Thymus (tissue), 11 donors: ENCODE results near the gene B3GALT5. TPM values are rescaled to one million over a fixed set of nuclear protein-coding genes. Genes with fewer than 3 reads are reported as not detected.

Source experiments
- DNase-seq, 9 donors: peaks; one replicate each; pipeline ENCODE4 v3.0.0-alpha.2; 2013; ENCODE audit warnings: low spot score in 9 of 9, low read depth in 6 of 9, missing footprints in 1 of 9
- H3K27ac ChIP-seq, 2 donors: one replicate each; pipeline ENCODE4 v1.5.1; 2013; ENCODE audit warnings: control low read depth in 1 of 2, low read depth in 1 of 2, low read length in 1 of 2, mild to moderate bottlenecking in 1 of 2, moderate library complexity in 1 of 2
- H3K27me3 ChIP-seq, 2 donors: one replicate each; pipeline ENCODE4 v1.5.1; 2013; ENCODE audit warnings: low read length in 1 of 2; ENCODE audit not compliant: control insufficient read depth in 2 of 2, insufficient read depth in 1 of 2
- H3K36me3 ChIP-seq, 2 donors: one replicate each; pipeline ENCODE4 v1.5.1; 2013; ENCODE audit warnings: low read length in 1 of 2, mild to moderate bottlenecking in 1 of 2, moderate library complexity in 1 of 2; ENCODE audit not compliant: control insufficient read depth in 2 of 2, insufficient read depth in 2 of 2
- H3K4me1 ChIP-seq, 2 donors: one replicate each; pipeline ENCODE4 v1.5.1; 2013; ENCODE audit warnings: low read length in 2 of 2; ENCODE audit not compliant: control insufficient read depth in 2 of 2, insufficient read depth in 2 of 2
- H3K4me3 ChIP-seq, 2 donors: one replicate each; pipeline ENCODE4 v1.5.1; 2013; ENCODE audit warnings: low read length in 2 of 2, control low read depth in 1 of 2, mild to moderate bottlenecking in 1 of 2
- H3K9me3 ChIP-seq, 2 donors: one replicate each; pipeline ENCODE4 v1.5.1; 2013; ENCODE audit warnings: low read length in 1 of 2, mild to moderate bottlenecking in 1 of 2; ENCODE audit not compliant: control insufficient read depth in 2 of 2, insufficient read depth in 1 of 2
- WGBS: extraction: QIAGEN DNeasy Blood & Tissue Kit; methylation state at CpG from one replicate; pipeline ENCODE4 v1.1.7; 2013; 5-methylcytosine and 5-hydroxymethylcytosine counted together
- polyA plus RNA-seq: library from polyadenylated mRNA; stranded (reverse); fragments of 200-250 nt; gene quantifications from one replicate; pipeline ENCODE4 v1.2.3, GENCODE V29; 2013
- total RNA-seq: library from RNA; stranded (reverse); fragments of 120-200 nt; gene quantifications from one replicate; pipeline ENCODE4 v1.2.4, GENCODE V29; 2013
- donor health status: healthy.

Gene B3GALT5
- total and polyA plus RNA-seq, 2 donors, result 0.80 to 1.4 TPM

GRCh38 chr21:39705849-39706248, 93.1 kb downstream of the B3GALT5 start:
- WGBS, result 93% methylated on average over 2 of the region's 2 CpGs
- Histone ChIP-seq H3K27ac (no peak overlapping the region), H3K4me3 (no peak overlapping the region), H3K36me3 (no peaks in the 10 kb centered on the region), H3K9me3 (no peaks in the 10 kb centered on the region), H3K4me1 (no peaks in the 10 kb centered on the region), H3K27me3 (no peaks in the 10 kb centered on the region)
- DNase-seq, result no peak

GRCh38 chr21:39707316-39707715, 94.6 kb downstream of the B3GALT5 start:
- H3K27ac ChIP-seq, result no peak overlapping the region
- no peaks in the 10 kb centered on the region for H3K27me3 ChIP-seq
- 14% methylated on average over 1 of the region's 1 CpG for WGBS

GRCh38 chr21:39710866-39711265, 98.1 kb downstream of the B3GALT5 start:
- no peaks in the 10 kb centered on the region for H3K27me3 ChIP-seq
- H3K36me3 ChIP-seq, result no peaks in the 10 kb centered on the region
- H3K9me3 ChIP-seq, result no peaks in the 10 kb centered on the region
- H3K4me3 ChIP-seq, result no peak overlapping the region
- H3K4me1 ChIP-seq, result no peaks in the 10 kb centered on the region
- no peak overlapping the region for H3K27ac ChIP-seq
- 96% methylated on average over 8 of the region's 8 CpGs for WGBS
- DNase-seq, result no peak

More at GRCh38 chr21:39707316-39707715, 94.6 kb downstream of the B3GALT5 start:
- Histone ChIP-seq H3K4me1 (no peaks in the 10 kb centered on the region), H3K36me3 (no peaks in the 10 kb centered on the region), H3K9me3 (no peaks in the 10 kb centered on the region), H3K4me3 (no peak overlapping the region)
- DNase-seq, result no peak

- Histone ChIP-seq H3K9me3 (no peaks in the 10 kb centered on the region), H3K36me3 (no peaks in the 10 kb centered on the region), H3K4me3 (no peak overlapping the region), H3K27me3 (no peaks in the 10 kb centered on the region), H3K27ac (no peak overlapping the region), H3K4me1 (no peaks in the 10 kb centered on the region)
- 85% methylated on average over 7 of the region's 7 CpGs for WGBS
- DNase-seq, result no peak
These were observed 99.5 kb downstream of the B3GALT5 start for GRCh38 chr21:39712273-39712672.

GRCh38 chr21:39712976-39713375, 100.2 kb downstream of the B3GALT5 start:
- 69% methylated on average over 3 of the region's 3 CpGs for WGBS
- Histone ChIP-seq H3K36me3 (no peaks in the 10 kb centered on the region), H3K9me3 (no peaks in the 10 kb centered on the region), H3K4me1 (no peaks in the 10 kb centered on the region), H3K27ac (no peak overlapping the region), H3K27me3 (no peaks in the 10 kb centered on the region), H3K4me3 (no peak overlapping the region)
- no peak for DNase-seq

GRCh38 chr21:39713905-39714304, 101.2 kb downstream of the B3GALT5 start:
- H3K36me3 ChIP-seq, result no peaks in the 10 kb centered on the region
- H3K9me3 ChIP-seq, result no peaks in the 10 kb centered on the region
- no peaks in the 10 kb centered on the region for H3K4me1 ChIP-seq
- no peak overlapping the region for H3K27ac ChIP-seq
- no peak overlapping the region for H3K4me3 ChIP-seq
- H3K27me3 ChIP-seq, result no peaks in the 10 kb centered on the region
- DNase-seq, result no peak
- 97% methylated on average over 7 of the region's 7 CpGs for WGBS

- no peaks in the 10 kb centered on the region for H3K36me3 ChIP-seq
- no peak overlapping the region for H3K4me3 ChIP-seq
- 96% methylated on average over 1 of the region's 1 CpG for WGBS
- H3K27ac ChIP-seq, result no peak overlapping the region
- no peaks in the 10 kb centered on the region for H3K27me3 ChIP-seq
- H3K9me3 ChIP-seq, result no peaks in the 10 kb centered on the region
- no peaks in the 10 kb centered on the region for H3K4me1 ChIP-seq
- no peak for DNase-seq
These were observed 101.6 kb downstream of the B3GALT5 start for GRCh38 chr21:39714331-39714730.

GRCh38 chr21:39715804-39716397, 103.2 kb downstream of the B3GALT5 start:
- DNase-seq, result peak in 7 of 9 donors; percentile 4 to 40 (median 13)
- Histone ChIP-seq H3K9me3 (no peaks in the 10 kb centered on the region), H3K36me3 (no peaks in the 10 kb centered on the region), H3K4me3 (no peak overlapping the region), H3K4me1 (no peaks in the 10 kb centered on the region), H3K27ac (no peak overlapping the region), H3K27me3 (no peaks in the 10 kb centered on the region)
- WGBS, result 40% methylated on average over 10 of the region's 10 CpGs

- 88% methylated on average over 5 of the region's 5 CpGs for WGBS
- Histone ChIP-seq H3K4me1 (no peaks in the 10 kb centered on the region), H3K9me3 (no peaks in the 10 kb centered on the region), H3K27ac (no peak overlapping the region), H3K4me3 (no peak overlapping the region), H3K27me3 (no peaks in the 10 kb centered on the region), H3K36me3 (no peaks in the 10 kb centered on the region)
- no peak for DNase-seq
These were observed 107.5 kb downstream of the B3GALT5 start for GRCh38 chr21:39720126-39720778.
